AG09309 (cell line): ENCODE data around the gene SOBP.
A peak's percentile ranks its signal among the peaks of the same experiment; 100 is the strongest.
"Not testable (repeated sequence)": the region's sequence is repeated elsewhere in the genome, so short reads cannot be mapped to it uniquely, and the experiment has no call there.

Experiments used
- DNase-seq: peaks from one replicate; pipeline ENCODE4 v3.0.0-alpha.2; 2010; ENCODE audit warnings: low read depth
- H3K4me3 ChIP-seq: 2 replicates; pipeline ENCODE4 v1.5.1; 2011; ENCODE audit warnings: mild to moderate bottlenecking, low read depth, low read length, moderate library complexity; ENCODE audit not compliant: control insufficient read depth
- TF ChIP-seq, protein P1 (sequence below): IDR thresholded peaks from 2 replicates; pipeline ENCODE4 v1.5.1; 2011; ENCODE audit warnings: mild to moderate bottlenecking, low read depth, low read length, inconsistent platforms; ENCODE audit not compliant: insufficient read depth, control insufficient read depth; ENCODE audit errors: missing control alignments

SOBP gene

DNA sequence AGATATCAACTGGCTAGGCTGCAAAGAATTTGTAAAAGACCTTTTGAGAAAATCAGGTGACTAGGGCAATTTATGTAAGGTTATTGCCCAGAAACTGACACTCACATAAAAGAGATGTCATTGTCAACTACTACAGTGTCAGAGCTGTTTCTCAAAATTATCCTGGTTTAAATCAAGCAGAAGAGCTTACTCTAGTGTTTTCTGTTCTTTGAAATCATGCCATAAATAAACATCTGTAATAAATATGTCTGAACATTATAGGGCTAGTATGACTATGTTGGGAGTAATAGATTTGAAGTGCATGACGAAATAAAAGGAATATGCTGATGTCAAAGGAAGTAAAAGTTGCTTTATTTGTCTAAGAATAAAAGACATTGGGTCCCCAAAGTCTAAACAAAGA lies 19.6 kb upstream of the SOBP start:
- TF ChIP-seq, protein P1, sequence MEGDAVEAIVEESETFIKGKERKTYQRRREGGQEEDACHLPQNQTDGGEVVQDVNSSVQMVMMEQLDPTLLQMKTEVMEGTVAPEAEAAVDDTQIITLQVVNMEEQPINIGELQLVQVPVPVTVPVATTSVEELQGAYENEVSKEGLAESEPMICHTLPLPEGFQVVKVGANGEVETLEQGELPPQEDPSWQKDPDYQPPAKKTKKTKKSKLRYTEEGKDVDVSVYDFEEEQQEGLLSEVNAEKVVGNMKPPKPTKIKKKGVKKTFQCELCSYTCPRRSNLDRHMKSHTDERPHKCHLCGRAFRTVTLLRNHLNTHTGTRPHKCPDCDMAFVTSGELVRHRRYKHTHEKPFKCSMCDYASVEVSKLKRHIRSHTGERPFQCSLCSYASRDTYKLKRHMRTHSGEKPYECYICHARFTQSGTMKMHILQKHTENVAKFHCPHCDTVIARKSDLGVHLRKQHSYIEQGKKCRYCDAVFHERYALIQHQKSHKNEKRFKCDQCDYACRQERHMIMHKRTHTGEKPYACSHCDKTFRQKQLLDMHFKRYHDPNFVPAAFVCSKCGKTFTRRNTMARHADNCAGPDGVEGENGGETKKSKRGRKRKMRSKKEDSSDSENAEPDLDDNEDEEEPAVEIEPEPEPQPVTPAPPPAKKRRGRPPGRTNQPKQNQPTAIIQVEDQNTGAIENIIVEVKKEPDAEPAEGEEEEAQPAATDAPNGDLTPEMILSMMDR = no peak
- no peak overlapping the region for H3K4me3 ChIP-seq
- DNase-seq = no peak

DNA sequence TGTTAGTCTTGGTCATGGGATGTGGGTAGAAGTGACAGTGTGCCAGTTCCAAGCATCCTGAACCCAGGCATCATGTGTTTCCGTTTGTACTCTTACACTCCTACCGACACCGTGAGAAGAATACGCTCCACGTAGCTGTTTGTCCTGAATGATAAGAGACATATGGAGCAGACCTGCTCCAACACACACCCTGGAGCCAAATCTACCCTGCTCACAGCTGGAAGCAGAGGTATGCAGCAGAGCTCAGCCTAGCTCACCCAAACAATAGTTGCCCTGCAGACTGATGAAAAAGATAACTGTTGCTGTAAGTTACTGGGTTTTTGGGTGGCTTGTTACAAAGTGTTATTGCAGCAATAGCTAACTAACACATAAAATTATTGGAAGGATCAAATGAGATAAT lies 16.3 kb upstream of the SOBP start:
- TF ChIP-seq, protein P1 = no peak
- no peak for DNase-seq
- no peak overlapping the region for H3K4me3 ChIP-seq

DNA sequence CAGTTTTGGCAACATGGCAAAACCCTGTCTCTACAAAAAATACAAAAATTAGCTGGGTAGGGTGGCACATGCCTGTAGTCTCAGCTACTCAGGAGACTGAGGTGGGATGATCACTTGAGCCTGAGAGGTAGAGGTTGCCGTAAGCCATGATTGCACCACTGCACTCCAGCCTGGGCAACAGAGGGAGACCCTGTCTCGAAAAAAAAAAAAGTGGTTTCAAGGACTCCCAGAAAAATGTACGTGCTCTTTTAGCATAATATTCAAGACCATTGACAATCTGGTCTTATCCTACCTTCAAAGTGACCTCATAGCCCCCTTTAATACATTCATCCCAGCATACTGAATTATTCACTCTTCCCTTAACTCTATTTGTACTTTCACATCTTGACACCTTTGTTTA lies 14.6 kb upstream of the SOBP start:
- not testable (repeated sequence) for DNase-seq, H3K4me3 ChIP-seq

DNA sequence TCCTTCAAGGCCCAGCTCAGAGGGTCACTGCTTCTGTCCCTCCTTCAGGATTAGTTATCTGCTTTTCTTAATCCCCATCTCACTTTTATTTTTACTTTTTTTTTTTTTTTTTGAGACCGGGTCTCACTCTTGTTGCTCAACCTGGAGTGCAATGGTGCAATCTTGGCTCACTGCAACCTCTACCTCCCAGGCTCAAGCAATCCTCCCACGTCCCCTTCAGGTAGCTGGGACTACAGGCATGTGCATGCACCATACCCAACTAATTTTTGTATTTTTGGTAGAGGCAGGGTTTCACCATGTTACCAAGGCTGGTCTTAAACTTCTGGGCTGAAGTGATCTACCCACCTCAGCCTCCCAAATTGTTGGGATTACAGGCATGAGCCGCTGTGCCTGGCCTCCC lies 14.1 kb upstream of the SOBP start:
- H3K4me3 ChIP-seq, DNase-seq: not testable (repeated sequence)

DNA sequence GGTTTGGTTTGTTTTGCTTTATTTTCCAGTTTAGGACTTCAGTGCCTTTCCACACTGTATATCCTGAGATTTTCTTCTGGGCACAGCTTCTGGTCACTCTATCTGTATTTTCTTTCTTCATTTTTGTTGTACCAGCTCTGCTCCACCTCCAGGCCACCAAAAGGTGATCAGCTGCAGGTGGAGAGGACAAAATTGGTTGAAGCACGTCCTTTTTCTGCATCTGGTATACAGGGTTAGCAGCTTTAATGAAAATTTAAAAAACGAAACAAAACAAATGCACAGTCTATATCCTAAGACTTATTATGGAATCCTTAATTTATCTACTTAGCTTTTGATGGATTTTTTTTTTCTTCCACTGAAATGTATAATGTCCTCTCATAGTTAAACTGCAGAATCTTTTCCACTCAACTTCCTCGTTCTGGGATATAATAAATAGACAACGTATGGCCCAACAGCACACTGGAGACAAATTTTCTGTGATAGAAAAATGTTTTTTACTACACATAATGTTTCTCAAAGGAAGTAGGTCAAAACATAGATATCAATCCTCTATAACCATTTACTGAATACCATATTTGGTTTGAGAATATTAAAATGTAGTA lies 10.7 kb upstream of the SOBP start:
- H3K4me3 ChIP-seq = no peak overlapping the region
- DNase-seq = no peak
- TF ChIP-seq, protein P1 = no peak

DNA sequence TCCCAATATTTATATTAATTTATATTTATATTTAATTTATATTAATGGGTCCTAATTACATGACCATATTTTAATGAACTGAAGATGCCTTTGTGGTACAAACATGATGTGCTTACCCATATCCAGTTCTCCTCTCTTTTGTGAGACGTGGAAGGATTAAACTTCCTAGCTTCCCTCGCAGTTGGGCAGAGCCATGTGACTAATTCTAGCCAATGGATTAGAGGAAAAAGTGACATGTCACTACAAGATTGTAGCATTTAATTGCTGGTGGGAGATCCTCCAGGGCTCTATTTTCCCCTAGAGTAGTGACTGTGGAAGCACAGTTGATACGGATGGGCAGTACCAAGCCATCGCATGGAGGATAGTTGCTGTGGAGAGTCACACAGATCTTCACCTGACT lies 4.8 kb upstream of the SOBP start:
- no peak for DNase-seq
- TF ChIP-seq, protein P1 = no peak
- H3K4me3 ChIP-seq = no peak overlapping the region

DNA sequence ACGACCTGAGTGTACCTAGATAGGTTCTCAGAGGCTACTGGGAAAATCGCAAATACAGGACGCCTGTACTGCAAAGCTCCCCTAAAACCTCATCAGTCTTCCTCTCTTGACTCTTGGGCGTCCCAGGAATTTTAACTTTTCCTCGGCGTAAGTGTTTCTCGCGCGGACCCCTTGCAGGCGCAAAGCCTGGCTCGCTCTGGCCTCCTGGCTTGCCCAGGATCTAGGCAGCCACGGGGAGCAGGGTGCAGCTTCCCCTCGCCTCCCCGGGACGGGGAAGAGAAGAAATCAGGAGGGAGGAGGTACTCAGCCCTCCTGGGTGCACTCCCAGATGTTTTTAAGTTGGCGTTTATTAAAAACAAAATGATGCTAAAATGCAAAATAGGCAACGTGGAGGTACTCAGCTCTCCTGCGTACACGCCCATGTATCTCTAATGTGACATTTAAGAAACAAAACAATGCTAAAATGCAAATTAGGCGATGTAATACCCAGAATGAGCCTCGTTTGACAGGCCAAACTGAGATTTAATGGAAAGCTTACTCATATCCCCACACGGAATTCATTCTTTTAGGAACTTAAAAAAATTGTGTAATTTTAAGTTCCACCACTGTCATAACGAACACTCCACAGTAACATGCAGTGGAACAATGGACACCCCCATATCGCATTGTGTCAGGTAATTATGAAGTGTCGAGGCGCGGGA lies 1.6 kb upstream of the SOBP start:
- peak overlapping the region; percentile 62 for H3K4me3 ChIP-seq
- TF ChIP-seq, protein P1 = no peak
- no peak for DNase-seq
